PC-3 (cell line): ENCODE results near the gene CDKL2. TPM values are rescaled to one million over a fixed set of nuclear protein-coding genes. Genes with fewer than 3 reads are reported as not detected.
A peak's percentile ranks its signal among the peaks of the same experiment; 100 is the strongest.

Experiments used
- ATAC-seq: fragments of 200-7000 bp; cut with Tn5 transposase; 2 replicates; pipeline ENCODE4 v1.9.1; 2020; ENCODE audit warnings: mild to moderate bottlenecking, moderate library complexity
- BruUV-seq: library from RNA; stranded (reverse); fragments of 400-500 nt; replicated peaks from 2 replicates; lab custom pipeline; 2021; lab: Mats Ljungman, UMichigan
- CTCF ChIA-PET: fragments of 300-600 bp; sonication (Branson Sonifier 250); formaldehyde crosslinking; loops from one replicate; lab custom pipeline; 2022; ENCODE audit warnings: antibody characterized with exemption; lab: Charles Lee
- POLR2A ChIA-PET: fragments of 300-600 bp; sonication (Branson Sonifier 250); formaldehyde crosslinking; loops from one replicate; lab custom pipeline; 2022; ENCODE audit warnings: antibody characterized with exemption; ENCODE audit not compliant: unreplicated experiment; lab: Charles Lee
- DNase-seq: peaks from one replicate; pipeline ENCODE4 v3.0.0-alpha.2; 2015
- H2AFZ ChIP-seq: fragments of 300-600 bp; sonication (generic); 2 replicates; pipeline ENCODE4 v1.6.0; 2016; ENCODE audit warnings: antibody characterized with exemption, low read length
- H3F3A ChIP-seq: fragments of 300-600 bp; sonication (generic); one replicate; pipeline ENCODE4 v1.6.0; 2017; ENCODE audit warnings: antibody characterized with exemption, low read length, control low read depth, mild to moderate bottlenecking; ENCODE audit not compliant: unreplicated experiment
- H3K27ac ChIP-seq: fragments of 300-600 bp; sonication (generic); 2 replicates; pipeline ENCODE4 v1.5.1; 2016; ENCODE audit warnings: mild to moderate bottlenecking, low read length
- H3K27me3 ChIP-seq: fragments of 300-600 bp; sonication (generic); 2 replicates; pipeline ENCODE4 v1.6.1; 2016; ENCODE audit warnings: low read length, mixed read lengths
- H3K36me3 ChIP-seq: fragments of 300-600 bp; sonication (generic); 2 replicates; pipeline ENCODE4 v1.6.1; 2016; ENCODE audit warnings: low read depth, mixed run types, low read length, mixed read lengths
- H3K4me1 ChIP-seq: fragments of 300-600 bp; sonication (generic); 2 replicates; pipeline ENCODE4 v1.5.1; 2016; ENCODE audit warnings: low read length; ENCODE audit not compliant: insufficient read depth
- H3K4me2 ChIP-seq: fragments of 300-600 bp; sonication (generic); 2 replicates; pipeline ENCODE4 v1.6.0; 2016; ENCODE audit warnings: low read length
- H3K4me3 ChIP-seq: fragments of 300-600 bp; sonication (generic); 2 replicates; pipeline ENCODE4 v1.5.1; 2016; ENCODE audit warnings: mild to moderate bottlenecking, low read length, mixed read lengths
- H3K79me2 ChIP-seq: fragments of 300-600 bp; sonication (generic); 2 replicates; pipeline ENCODE4 v1.6.1; 2017; ENCODE audit warnings: low read length, mixed read lengths
- H3K9ac ChIP-seq: fragments of 300-600 bp; sonication (generic); 2 replicates; pipeline ENCODE4 v1.6.0; 2016; ENCODE audit warnings: mild to moderate bottlenecking, low read length
- H3K9me2 ChIP-seq: fragments of 300-600 bp; sonication (generic); replicated peaks from 2 replicates; pipeline ENCODE4 v1.6.1; 2016; ENCODE audit warnings: mixed run types, low read length, mixed read lengths
- H3K9me3 ChIP-seq: fragments of 300-600 bp; sonication (generic); 2 replicates; pipeline ENCODE4 v1.6.1; 2016; ENCODE audit warnings: low read length, mixed read lengths
- H4K20me1 ChIP-seq: fragments of 300-600 bp; sonication (generic); 2 replicates; pipeline ENCODE4 v1.6.1; 2016; ENCODE audit warnings: low read length, mixed read lengths
- CTCF ChIP-seq: fragments of 300-600 bp; sonication (generic); conservative IDR thresholded peaks from 2 replicates; pipeline ENCODE4 v1.5.1; 2017; ENCODE audit warnings: antibody characterized with exemption, low read depth, mild to moderate bottlenecking, low read length
- EZH2 ChIP-seq: fragments of 300-600 bp; sonication (generic); IDR thresholded peaks from one replicate; pipeline ENCODE4 v1.6.1; 2017; ENCODE audit warnings: antibody characterized with exemption, mild to moderate bottlenecking, low read length; ENCODE audit not compliant: unreplicated experiment
- EZH2phosphoT487 ChIP-seq: fragments of 300-600 bp; sonication (generic); IDR thresholded peaks from 2 replicates; pipeline ENCODE4 v1.6.1; 2018; ENCODE audit warnings: mild to moderate bottlenecking, antibody characterized with exemption, low read length, borderline replicate concordance
- intact Hi-C: fragments of 100-400 bp; cut with micrococcal nuclease; formaldehyde crosslinking; loops from 2 replicates; pipeline ENCODE4 v1.9.0; 2023
- total RNA-seq: library from RNA; depleted of rRNA; stranded (reverse); fragments of >200 nt; gene quantifications from 2 replicates; pipeline ENCODE4 v1.2.3, GENCODE V29; 2014

The CDKL2 gene
- total RNA-seq, 1 experiment from 2014 or later = 0.55 TPM

DNA sequence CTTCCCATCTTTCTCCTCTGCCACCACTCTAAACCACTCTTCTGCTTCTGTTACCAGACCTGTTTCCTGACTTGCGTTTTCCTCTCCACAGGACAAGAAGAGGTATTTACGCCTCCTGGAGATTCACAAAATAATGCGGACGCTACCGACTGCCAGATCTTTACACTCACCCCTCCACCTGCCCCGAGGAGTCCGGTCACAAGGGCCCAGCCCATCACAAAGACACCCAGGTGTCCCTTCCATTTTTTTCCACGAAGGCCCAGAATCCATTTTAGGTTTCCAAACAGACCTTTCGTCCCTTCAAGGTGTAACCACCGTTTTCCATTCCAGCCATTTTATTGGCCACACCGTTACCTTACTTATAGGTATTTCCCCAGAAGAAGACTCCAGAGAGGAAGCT is 66.3 kb downstream of the CDKL2 start:
- no peak overlapping the region for H3K27ac ChIP-seq
- H3K27me3 ChIP-seq = no peaks in the 10 kb centered on the region
- H3K9me2 ChIP-seq = no peaks in the 10 kb centered on the region
- no peaks in the 10 kb centered on the region for H3F3A ChIP-seq
- intact Hi-C loops = no loop called here
- CTCF ChIA-PET = no interaction called here
- ATAC-seq (no peak), DNase-seq (no peak)
- H3K9me3 ChIP-seq = no peaks in the 10 kb centered on the region
- POLR2A ChIA-PET = no interaction called here
- H3K4me2 ChIP-seq = no peak overlapping the region
- BruUV-seq = no TSS peak
- no peak overlapping the region for H3K9ac ChIP-seq
- H3K4me1 ChIP-seq = no peaks in the 10 kb centered on the region
- no peak overlapping the region for H2AFZ ChIP-seq
- no peak overlapping the region for H3K4me3 ChIP-seq
- no peaks in the 10 kb centered on the region for H3K36me3 ChIP-seq
- H3K79me2 ChIP-seq = no peaks in the 10 kb centered on the region
- TF ChIP-seq EZH2phosphoT487 (no peak), EZH2 (no peak), CTCF (no peak)
- no peaks in the 10 kb centered on the region for H4K20me1 ChIP-seq

GRCh38 chr4:75561789-75562188 is 68.5 kb downstream of the CDKL2 start:
- no peaks in the 10 kb centered on the region for H3K79me2 ChIP-seq
- H3K27ac ChIP-seq = no peak overlapping the region

More at GRCh38 chr4:75561789-75562188, 68.5 kb downstream of the CDKL2 start:
- Histone ChIP-seq H4K20me1 (no peaks in the 10 kb centered on the region), H3K4me3 (no peak overlapping the region), H3K27me3 (no peaks in the 10 kb centered on the region), H3K9me3 (no peaks in the 10 kb centered on the region), H3K9ac (no peak overlapping the region), H3K4me1 (no peaks in the 10 kb centered on the region), H3K36me3 (no peaks in the 10 kb centered on the region), H2AFZ (no peak overlapping the region), H3F3A (no peaks in the 10 kb centered on the region), H3K4me2 (no peak overlapping the region), H3K9me2 (no peaks in the 10 kb centered on the region)
- CTCF ChIA-PET = no interaction called here
- intact Hi-C loops = no loop called here
- TF ChIP-seq EZH2 (no peak), CTCF (no peak), EZH2phosphoT487 (no peak)
- POLR2A ChIA-PET = no interaction called here
- BruUV-seq = no TSS peak
- DNase-seq (peak; percentile 36), ATAC-seq (no peak)
